Tibial artery (tissue), 4 donors: ENCODE results near the gene EFHC1.
A peak's percentile ranks its signal among the peaks of the same experiment; 100 is the strongest.

Source experiments
- DNase-seq, 2 donors: peaks; one replicate each; pipeline ENCODE4 v3.0.0-alpha.2; 2019
- H3K27ac ChIP-seq, 2 donors: fragments of 200-600 bp; sonication (generic) in 1 of 2; 1 replicate in 1 of 2; 2 replicates in 1 of 2; pipeline ENCODE4 v1.5.1; 2018 to 2019; ENCODE audit warnings: mild to moderate bottlenecking in 1 of 2
- H3K27me3 ChIP-seq, 2 donors: fragments of 200-600 bp; sonication (generic) in 1 of 2; one replicate each; pipeline versions ENCODE4 v1.5.1 to v1.6.0; 2016 to 2019
- H3K36me3 ChIP-seq, 3 donors: fragments of 200-600 bp; sonication (generic) in 2 of 3; one replicate each; pipeline ENCODE4 v1.5.1; 2016 to 2019; ENCODE audit warnings: mild to moderate bottlenecking in 2 of 3
- H3K4me1 ChIP-seq, 4 donors: fragments of 200-600 bp; sonication (generic) in 2 of 4; 1 replicate in 3 of 4; 2 replicates in 1 of 4; pipeline ENCODE4 v1.5.1; 2016 to 2019
- H3K4me3 ChIP-seq, 2 donors: fragments of 200-600 bp; sonication (generic) in 1 of 2; 1 replicate in 1 of 2; 2 replicates in 1 of 2; pipeline ENCODE4 v1.5.1; 2018 to 2019; ENCODE audit warnings: mild to moderate bottlenecking in 2 of 2
- H3K9me3 ChIP-seq, 3 donors: fragments of 200-600 bp; sonication (generic) in 1 of 3; one replicate each; pipeline ENCODE4 v1.5.1; 2016 to 2019
- CTCF ChIP-seq, 2 experiments: fragments of 200-600 bp in 1 of 2; fragments of 450-650 bp in 1 of 2; IDR thresholded peaks; one replicate each; pipeline ENCODE4 v1.5.1; 2017 to 2019; ENCODE audit warnings: antibody characterized with exemption in 2 of 2, mild to moderate bottlenecking in 1 of 2, moderate library complexity in 1 of 2
- intact Hi-C: fragments of 100-400 bp; cut with DNase I; formaldehyde crosslinking; loops from one replicate; pipeline ENCODE4 v1.15.0; 2023; ENCODE audit warnings: low total_unique reads

EFHC1 gene

DNA sequence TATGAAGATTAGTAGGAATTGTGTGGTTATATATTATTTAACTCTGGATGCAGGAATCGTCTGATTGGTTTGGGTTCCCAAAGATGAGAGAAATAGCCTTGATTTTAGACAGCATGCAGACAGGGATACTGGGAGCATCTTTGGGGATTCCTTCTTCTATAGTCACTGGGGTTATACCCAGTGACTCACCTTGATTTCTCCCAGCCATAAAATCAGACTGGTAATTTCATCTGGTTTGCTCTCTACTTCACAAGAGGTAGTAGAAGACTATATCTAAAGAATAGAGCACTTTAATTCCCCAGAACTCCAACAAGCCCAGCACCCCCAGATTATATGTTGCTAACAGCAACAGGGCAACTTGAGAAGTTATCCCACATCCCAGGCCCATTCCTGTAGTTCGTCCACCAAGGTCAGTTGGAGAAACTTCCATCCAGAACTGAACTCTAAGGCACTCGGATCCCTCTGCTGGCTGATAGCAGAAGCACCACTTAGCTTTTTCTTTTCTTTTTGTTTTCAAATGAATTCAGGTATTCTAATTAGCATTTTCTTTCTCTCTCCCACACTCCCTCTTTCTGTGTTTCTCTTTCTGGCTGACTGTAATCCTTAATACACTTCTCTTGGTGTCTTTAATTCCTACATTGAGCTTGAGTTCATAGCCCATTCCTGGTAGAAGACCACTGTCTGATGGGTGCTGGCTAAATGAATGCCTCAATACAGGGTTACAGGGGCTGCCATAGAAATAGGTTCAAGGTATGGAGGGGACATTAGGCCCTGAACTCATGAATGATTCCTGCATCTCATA is 20.4 kb upstream of the EFHC1 start:
- Histone ChIP-seq H3K36me3 (peaks cover 5 to 10% (median 5%) of the 10 kb centered on the region in 3 donors), H3K9me3 (no peaks in the 10 kb centered on the region), H3K4me3 (no peak overlapping the region), H3K27ac (no peak overlapping the region), H3K27me3 (no peaks in the 10 kb centered on the region), H3K4me1 (no peaks in the 10 kb centered on the region)
- peak; percentile 63 to 72 for TF ChIP-seq CTCF (IDR thresholded peaks at IDR 0.05)
- no peak for DNase-seq
- intact Hi-C loops = loop anchor here (5.0 kb wide), 1 partner anchor 117 kb away; the partner anchor contains the start of gene MCM3

- intact Hi-C loops = no loop called here
These were observed 19.7 kb upstream of the EFHC1 start for GRCh38 chr6:52400313-52401041.

DNA sequence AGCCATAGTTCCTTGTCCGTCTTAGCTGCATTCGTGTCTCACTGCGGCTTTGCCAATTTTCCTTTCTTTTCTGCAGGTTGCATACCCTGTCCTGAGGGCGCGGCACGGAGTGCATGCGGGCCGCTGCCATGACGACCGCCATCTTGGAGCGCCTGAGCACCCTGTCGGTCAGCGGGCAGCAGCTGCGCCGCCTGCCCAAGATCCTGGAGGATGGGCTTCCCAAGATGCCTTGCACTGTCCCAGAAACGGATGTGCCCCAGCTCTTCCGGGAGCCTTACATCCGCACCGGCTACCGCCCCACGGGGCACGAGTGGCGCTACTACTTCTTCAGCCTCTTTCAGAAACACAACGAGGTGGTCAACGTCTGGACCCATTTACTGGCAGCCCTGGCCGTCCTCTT is 17.1 kb upstream of the EFHC1 start:
- H3K27ac ChIP-seq = no peak overlapping the region
- intact Hi-C loops = no loop called here
- no peak for TF ChIP-seq CTCF (IDR thresholded peaks at IDR 0.05)

More at GRCh38 chr6:52400313-52401041, 19.7 kb upstream of the EFHC1 start:
- no peaks in the 10 kb centered on the region for H3K27me3 ChIP-seq
- H3K4me3 ChIP-seq = no peak overlapping the region
- peaks cover 5 to 10% (median 5%) of the 10 kb centered on the region in 3 donors for H3K36me3 ChIP-seq
- H3K4me1 ChIP-seq = no peaks in the 10 kb centered on the region
- H3K9me3 ChIP-seq = no peaks in the 10 kb centered on the region
- no peak for TF ChIP-seq CTCF (IDR thresholded peaks at IDR 0.05)
- no peak overlapping the region for H3K27ac ChIP-seq
- DNase-seq = no peak

GRCh38 chr6:52403627-52404026 is 16.5 kb upstream of the EFHC1 start:
- no peak for DNase-seq
- intact Hi-C loops = no loop called here
- H3K36me3 ChIP-seq = peaks cover 5 to 10% (median 5%) of the 10 kb centered on the region in 3 donors
- no peaks in the 10 kb centered on the region for H3K9me3 ChIP-seq
- no peak overlapping the region for H3K4me3 ChIP-seq
- no peaks in the 10 kb centered on the region for H3K4me1 ChIP-seq
- H3K27ac ChIP-seq = no peak overlapping the region
- no peaks in the 10 kb centered on the region for H3K27me3 ChIP-seq
- TF ChIP-seq CTCF (IDR thresholded peaks at IDR 0.05) = no peak

More for the DNA sequence above, 17.1 kb upstream of the EFHC1 start:
- Histone ChIP-seq H3K4me1 (no peaks in the 10 kb centered on the region), H3K36me3 (peaks cover 5 to 10% (median 5%) of the 10 kb centered on the region in 3 donors), H3K4me3 (no peak overlapping the region), H3K27me3 (no peaks in the 10 kb centered on the region), H3K9me3 (no peaks in the 10 kb centered on the region)
- DNase-seq = no peak

DNA sequence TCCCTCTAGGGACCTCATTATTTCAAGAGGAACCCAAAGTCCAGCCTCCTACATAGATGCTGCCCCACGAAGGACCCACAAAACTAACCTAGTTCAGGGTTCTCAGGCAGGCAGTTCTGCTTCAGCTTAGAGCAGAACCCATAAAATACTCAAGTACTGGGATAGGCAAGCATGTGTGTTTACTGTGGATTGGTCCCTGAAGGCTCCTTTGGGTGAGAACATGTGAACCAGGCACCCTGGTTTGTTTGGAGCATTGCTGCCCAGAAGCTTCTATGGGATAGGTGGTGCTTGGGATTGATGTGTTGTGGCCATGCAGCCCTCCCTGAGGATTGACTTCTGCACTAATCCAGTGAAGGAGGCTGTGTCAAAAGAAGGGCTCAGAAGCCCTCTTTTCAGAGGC is 14.9 kb upstream of the EFHC1 start:
- Histone ChIP-seq H3K27ac (no peak overlapping the region), H3K4me3 (no peak overlapping the region), H3K27me3 (no peaks in the 10 kb centered on the region), H3K36me3 (peaks cover 5 to 10% (median 5%) of the 10 kb centered on the region in 3 donors), H3K9me3 (no peaks in the 10 kb centered on the region), H3K4me1 (no peaks in the 10 kb centered on the region)
- TF ChIP-seq CTCF (IDR thresholded peaks at IDR 0.05) = no peak
- intact Hi-C loops = no loop called here
- no peak for DNase-seq
